Body of pancreas (tissue), 4 donors: ENCODE data around the gene ASAP3. TPM values are rescaled to one million over a fixed set of nuclear protein-coding genes. Genes with fewer than 3 reads are reported as not detected.
A peak's percentile ranks its signal among the peaks of the same experiment; 100 is the strongest.
"Not testable (repeated sequence)": the region's sequence is repeated elsewhere in the genome, so short reads cannot be mapped to it uniquely, and the experiment has no call there.

Experiments used
- ATAC-seq: fragments of 150-250 bp; one replicate; pipeline ENCODE4 v1.9.1; 2016
- DNase-seq, 4 donors: peaks; one replicate each; pipeline ENCODE4 v3.0.0-alpha.2; 2019
- H3K27ac ChIP-seq, 4 donors: fragments of 200-600 bp; sonication (generic); 1 replicate in 3 of 4; 2 replicates in 1 of 4; pipeline versions ENCODE4 v1.5.1 to v1.6.1; 2016 to 2019; ENCODE audit warnings: mild to moderate bottlenecking in 1 of 4, mixed read lengths in 1 of 4, moderate library complexity in 1 of 4
- H3K27me3 ChIP-seq, 2 donors: fragments of 200-600 bp; sonication (generic); one replicate each; pipeline ENCODE4 v1.6.0; 2016; ENCODE audit warnings: mild to moderate bottlenecking in 1 of 2
- H3K36me3 ChIP-seq, 2 donors: fragments of 200-600 bp; sonication (generic); replicated peaks in 1 of 2; 2 replicates each; pipeline ENCODE4 v1.5.1; 2016; ENCODE audit warnings: low read depth in 2 of 2; ENCODE audit not compliant: insufficient read depth in 1 of 2
- H3K4me1 ChIP-seq: fragments of 200-600 bp; sonication (generic); one replicate; pipeline ENCODE4 v1.6.0; 2016
- H3K4me3 ChIP-seq, 2 donors: fragments of 200-600 bp; sonication (generic); 1 replicate in 1 of 2; 2 replicates in 1 of 2; pipeline ENCODE4 v1.5.1; 2016 to 2019
- H3K9me3 ChIP-seq, 3 donors: fragments of 200-600 bp; sonication (generic); 1 replicate in 2 of 3; 2 replicates in 1 of 3; pipeline ENCODE4 v1.5.1; 2016
- CTCF ChIP-seq, 7 experiments: fragments of 450-650 bp in 4 of 7; fragments of 200-600 bp in 3 of 7; sonication (generic) in 3 of 7; IDR thresholded peaks; one replicate each; pipeline ENCODE4 v1.5.1; 2016 to 2019; ENCODE audit warnings: antibody characterized with exemption in 7 of 7
- POLR2A ChIP-seq, 3 donors: fragments of 450-650 bp; IDR thresholded peaks; one replicate each; pipeline ENCODE4 v1.6.1; 2016; ENCODE audit warnings: antibody characterized with exemption in 3 of 3, mild to moderate bottlenecking in 2 of 3
- WGBS, 2 donors: methylation state at CpG; one replicate each; pipeline ENCODE4 v1.1.5; 2017; 5-methylcytosine and 5-hydroxymethylcytosine counted together
- intact Hi-C: fragments of 100-400 bp; cut with DNase I; formaldehyde crosslinking; loops from one replicate; pipeline ENCODE4 v1.15.1; 2023
- total RNA-seq, 2 donors: library from RNA; depleted of rRNA; stranded (reverse); fragments of >200 nt; gene quantifications; one replicate each; pipeline ENCODE4 v1.1.0, GENCODE V29; 2016

The ASAP3 gene
- total RNA-seq, 2 donors from 2014 or later, result 27.4 to 39.4 TPM

- Histone ChIP-seq H3K36me3 (no peaks in the 10 kb centered on the region), H3K27ac (no peak overlapping the region), H3K9me3 (no peaks in the 10 kb centered on the region), H3K4me1 (no peaks in the 10 kb centered on the region), H3K4me3 (no peak overlapping the region), H3K27me3 (no peaks in the 10 kb centered on the region)
- TF ChIP-seq CTCF (IDR thresholded peaks at IDR 0.05), result no peak
- TF ChIP-seq POLR2A (IDR thresholded peaks at IDR 0.05), result no peak
- no peak for ATAC-seq
- DNase-seq, result no peak
- WGBS, 2 donors, result 79 to 84% methylated on average over 5 to 6 of the region's 6 CpGs
- intact Hi-C loops, result no loop called here
Observed at GRCh38 chr1:23502951-23503350, 19.0 kb upstream of the ASAP3 start.

DNA sequence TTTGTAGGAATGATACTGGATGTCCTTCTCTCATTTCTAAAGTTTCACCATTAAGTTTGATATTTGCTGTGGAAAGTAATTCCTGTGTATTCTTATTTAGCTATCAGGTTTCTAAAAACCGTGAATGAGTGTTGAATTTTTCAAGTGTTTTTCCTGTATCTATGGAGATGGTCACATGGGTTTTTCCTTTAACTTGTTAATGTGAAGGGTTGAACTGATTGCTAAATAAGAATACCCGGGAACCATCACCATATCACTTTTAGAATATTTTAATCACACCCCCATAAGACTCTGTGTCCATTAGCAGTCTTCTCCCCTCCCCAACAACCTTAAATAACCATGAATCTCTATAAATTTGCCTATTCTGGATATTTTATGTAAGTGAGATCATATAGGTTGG is 16.5 kb upstream of the ASAP3 start:
- intact Hi-C loops, result no loop called here
- H3K4me3 ChIP-seq, result no peak overlapping the region
- H3K27ac ChIP-seq, result no peak overlapping the region
- 49 to 59% methylated on average over 2 of the region's 2 CpGs for WGBS, 2 donors
- no peak for TF ChIP-seq POLR2A (IDR thresholded peaks at IDR 0.05)
- no peak for TF ChIP-seq CTCF (IDR thresholded peaks at IDR 0.05)
- no peaks in the 10 kb centered on the region for H3K9me3 ChIP-seq
- ATAC-seq (no peak), DNase-seq (no peak)
- no peaks in the 10 kb centered on the region for H3K36me3 ChIP-seq
- no peaks in the 10 kb centered on the region for H3K27me3 ChIP-seq
- no peaks in the 10 kb centered on the region for H3K4me1 ChIP-seq

DNA sequence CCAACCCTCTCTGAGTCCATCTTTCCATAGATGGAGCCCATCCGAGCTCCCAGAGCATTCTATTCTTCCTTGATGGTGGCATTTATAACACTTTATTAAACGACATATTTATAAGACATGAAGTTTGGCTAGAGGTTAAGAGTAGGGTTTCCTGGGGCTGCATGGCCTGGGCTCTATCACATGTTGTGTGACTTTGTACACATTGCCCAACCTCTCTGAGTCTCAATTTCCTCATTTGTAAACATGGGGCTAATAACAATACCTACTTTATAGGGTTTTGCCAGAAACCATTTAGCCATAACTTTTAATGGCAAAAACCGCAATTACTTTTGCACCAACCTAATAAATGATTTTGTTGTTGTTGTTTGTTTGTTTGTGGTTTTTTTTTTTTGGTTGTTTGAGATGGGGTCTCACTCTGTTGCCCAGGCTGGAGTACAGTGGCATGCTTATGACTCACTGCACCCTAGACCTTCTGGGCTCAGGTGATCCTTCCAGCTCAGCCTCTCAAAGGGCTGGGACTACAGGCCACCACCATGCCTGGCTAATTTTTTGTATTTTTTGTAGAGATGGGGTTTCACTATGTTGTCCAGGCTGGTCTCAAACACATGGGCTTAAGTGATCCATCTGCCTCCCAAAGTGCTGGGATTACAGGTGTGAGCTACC is 13.9 kb upstream of the ASAP3 start:
- Histone ChIP-seq H3K27ac (no peak overlapping the region), H3K36me3 (no peaks in the 10 kb centered on the region), H3K27me3 (no peaks in the 10 kb centered on the region), H3K9me3 (no peaks in the 10 kb centered on the region), H3K4me3 (no peak overlapping the region), H3K4me1 (no peaks in the 10 kb centered on the region)
- TF ChIP-seq POLR2A (IDR thresholded peaks at IDR 0.05) (no peak), CTCF (IDR thresholded peaks at IDR 0.05) (no peak)
- ATAC-seq, result peak; percentile 11
- intact Hi-C loops, result no loop called here
- no peak for DNase-seq
- WGBS, 2 donors, result 68 to 71% methylated on average over 3 of the region's 3 CpGs

- H3K27ac ChIP-seq, result no peak overlapping the region
- no peak overlapping the region for H3K4me3 ChIP-seq
- WGBS, 2 donors, result 69 to 74% methylated on average over 7 of the region's 7 CpGs
- TF ChIP-seq CTCF (IDR thresholded peaks at IDR 0.05), result no peak
- no peak for DNase-seq
- H3K9me3 ChIP-seq, result no peaks in the 10 kb centered on the region
- intact Hi-C loops, result no loop called here
- no peaks in the 10 kb centered on the region for H3K4me1 ChIP-seq
- ATAC-seq, result peak; percentile 6
- H3K27me3 ChIP-seq, result no peaks in the 10 kb centered on the region
- no peaks in the 10 kb centered on the region for H3K36me3 ChIP-seq
Observed at GRCh38 chr1:23496490-23497181, 12.7 kb upstream of the ASAP3 start.

DNA sequence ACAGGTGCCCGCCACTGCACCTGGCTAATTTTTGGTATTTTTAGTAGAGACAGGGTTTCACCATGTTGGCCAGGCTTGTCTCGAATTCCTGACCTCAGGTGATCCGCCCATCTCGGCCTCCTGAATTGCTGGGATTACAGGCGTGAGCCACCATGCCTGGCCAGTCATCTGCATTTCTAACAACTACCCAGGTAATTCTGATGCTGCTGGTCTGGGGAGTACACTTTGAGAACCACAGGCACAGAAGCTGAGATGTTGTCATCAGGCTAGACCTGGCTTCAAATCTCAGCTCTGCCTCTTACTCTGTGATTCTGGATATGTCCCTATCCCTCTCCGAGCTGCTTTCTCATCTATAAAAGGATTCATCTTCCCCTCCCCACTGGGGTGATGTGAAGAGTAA is 10.9 kb upstream of the ASAP3 start:
- H3K4me3 ChIP-seq, H3K36me3 ChIP-seq, H3K4me1 ChIP-seq, ATAC-seq, H3K27ac ChIP-seq, DNase-seq, H3K9me3 ChIP-seq, H3K27me3 ChIP-seq: not testable (repeated sequence)
- 78 to 85% methylated on average over 6 of the region's 6 CpGs for WGBS, 2 donors
- intact Hi-C loops, result loop anchor here (5.0 kb wide), 1 partner anchor 42 kb away; no protein-coding TSS in a partner anchor

- WGBS, 2 donors, result 91 to 94% methylated on average over 6 of the region's 6 CpGs
- H3K36me3 ChIP-seq, DNase-seq, H3K4me1 ChIP-seq, H3K27ac ChIP-seq, H3K9me3 ChIP-seq, H3K27me3 ChIP-seq, ATAC-seq, H3K4me3 ChIP-seq: not testable (repeated sequence)
- intact Hi-C loops, result loop anchor here (5.0 kb wide), 1 partner anchor 45 kb away; no protein-coding TSS in a partner anchor
Observed at GRCh38 chr1:23492776-23493175, 8.8 kb upstream of the ASAP3 start.
